Measurements from ENCODE around the gene WDR82. TPM values are rescaled to one million over a fixed set of nuclear protein-coding genes. Genes with fewer than 3 reads are reported as not detected.

The WDR82 gene
- total and polyA plus RNA-seq, 2 of the 8 experiments (the other 6 are each of a cell fraction or from before 2014, with no cell fraction given) = 33.5 to 82.7 TPM

GRCh38 chr3:52321481-52321880, 43.0 kb upstream of the WDR82 start (continued):
- TF ChIP-seq CTCF (IDR thresholded peaks at IDR 0.05; ENCODE audit: control extremely low read depth in 1 of 3, insufficient read depth in 1 of 3, low read depth in 1 of 3, low read length in 3 of 3) (no peak), ATF2 (IDR thresholded peaks at IDR 0.05; ENCODE audit: low read length) (no peak)
